Left ventricle myocardium inferior (tissue), 1 donor: Measurements from ENCODE around the gene RBM4B. TPM values are rescaled to one million over a fixed set of nuclear protein-coding genes. Genes with fewer than 3 reads are reported as not detected.

Experiments used
- DNase-seq: peaks from one replicate; pipeline ENCODE4 v3.0.0-alpha.2; 2020
- H3K27ac ChIP-seq: fragments of 200-600 bp; replicated peaks from 2 replicates; pipeline ENCODE4 v1.8.0; 2021
- H3K27me3 ChIP-seq: fragments of 200-600 bp; 2 replicates; pipeline ENCODE4 v1.8.0; 2021; ENCODE audit warnings: low read depth
- H3K36me3 ChIP-seq: fragments of 200-600 bp; 2 replicates; pipeline ENCODE4 v1.8.0; 2021
- H3K4me1 ChIP-seq: fragments of 200-600 bp; 2 replicates; pipeline ENCODE4 v1.8.0; 2021
- H3K4me3 ChIP-seq: fragments of 200-600 bp; 2 replicates; pipeline ENCODE4 v1.8.0; 2021; ENCODE audit warnings: mild to moderate bottlenecking, moderate library complexity
- H3K9me3 ChIP-seq: fragments of 200-600 bp; replicated peaks from 2 replicates; pipeline ENCODE4 v1.8.0; 2021
- intact Hi-C: fragments of 100-400 bp; cut with micrococcal nuclease; formaldehyde crosslinking; loops from one replicate; pipeline ENCODE4 v1.11.0; 2022
- total RNA-seq: library from RNA; stranded (reverse); fragmentation: NEBNext Ultra II Directional; extraction: Animal tissue kit (Norgen Biotek cat#: 25700); gene quantifications from one replicate; pipeline ENCODE4 v1.2.1, GENCODE V29; 2021
- TF ChIP-seq, protein P1 (sequence below): fragments of 200-600 bp; IDR thresholded peaks from 2 replicates; pipeline ENCODE4 v1.8.0; 2021; ENCODE audit warnings: antibody characterized with exemption, mild to moderate bottlenecking, borderline replicate concordance
- donor health status: DM: no; HTN: yes; CAD: no; lungs with severe emphysema.

The RBM4B gene
- total RNA-seq, 1 donor from 2014 or later, result 11.8 TPM

DNA sequence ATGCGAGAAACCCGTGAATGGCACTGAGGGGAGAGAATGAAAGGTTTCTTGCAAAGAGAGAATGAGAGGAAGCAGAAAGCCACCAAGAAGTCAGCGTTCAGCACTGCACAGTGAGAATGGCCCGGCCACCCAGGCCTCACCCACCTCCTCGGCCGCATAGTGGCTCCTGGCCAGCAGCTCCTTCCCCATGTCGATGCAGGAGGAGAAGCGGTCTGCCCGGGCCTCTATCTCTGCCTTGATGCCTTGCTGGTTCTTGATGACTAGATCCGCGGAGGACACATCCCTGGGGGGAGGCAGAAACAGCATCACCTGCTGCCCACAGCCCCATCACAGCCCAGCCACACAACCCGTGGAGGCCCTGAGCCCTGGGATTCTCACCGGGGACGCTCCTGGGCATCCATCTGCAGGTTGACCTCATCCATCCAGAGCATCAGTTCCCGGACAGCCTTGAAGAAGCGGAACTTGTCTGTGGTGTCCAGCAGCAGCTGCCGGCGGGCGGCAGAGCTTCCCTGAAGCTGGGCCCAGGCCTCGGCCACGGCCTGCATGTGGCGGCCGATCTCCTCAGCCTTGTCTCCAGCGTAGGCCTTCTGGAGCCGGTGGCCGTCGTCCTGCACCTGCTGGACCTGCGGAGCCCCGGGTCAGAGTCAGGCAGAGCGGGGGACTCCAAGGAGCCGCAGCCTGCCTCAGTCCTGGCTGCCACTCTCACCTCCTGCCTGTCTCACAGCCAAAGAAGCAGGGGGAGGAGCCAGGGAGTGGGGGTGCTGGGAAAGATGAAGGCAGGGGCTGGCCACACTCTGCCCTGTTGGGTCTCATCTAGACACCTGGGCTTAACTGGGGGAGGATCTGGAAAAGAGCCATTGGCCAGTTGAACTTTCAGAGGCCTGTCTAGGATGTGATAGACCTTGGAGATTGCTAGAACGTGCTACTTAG lies 12.2 kb upstream of the RBM4B start:
- Histone ChIP-seq H3K27me3 (no peaks in the 10 kb centered on the region), H3K4me3 (no peak overlapping the region), H3K9me3 (no peaks in the 10 kb centered on the region), H3K4me1 (peaks cover 7% of the 10 kb centered on the region), H3K36me3 (no peaks in the 10 kb centered on the region), H3K27ac (no peak overlapping the region)
- no peak for DNase-seq
- TF ChIP-seq, protein P1, sequence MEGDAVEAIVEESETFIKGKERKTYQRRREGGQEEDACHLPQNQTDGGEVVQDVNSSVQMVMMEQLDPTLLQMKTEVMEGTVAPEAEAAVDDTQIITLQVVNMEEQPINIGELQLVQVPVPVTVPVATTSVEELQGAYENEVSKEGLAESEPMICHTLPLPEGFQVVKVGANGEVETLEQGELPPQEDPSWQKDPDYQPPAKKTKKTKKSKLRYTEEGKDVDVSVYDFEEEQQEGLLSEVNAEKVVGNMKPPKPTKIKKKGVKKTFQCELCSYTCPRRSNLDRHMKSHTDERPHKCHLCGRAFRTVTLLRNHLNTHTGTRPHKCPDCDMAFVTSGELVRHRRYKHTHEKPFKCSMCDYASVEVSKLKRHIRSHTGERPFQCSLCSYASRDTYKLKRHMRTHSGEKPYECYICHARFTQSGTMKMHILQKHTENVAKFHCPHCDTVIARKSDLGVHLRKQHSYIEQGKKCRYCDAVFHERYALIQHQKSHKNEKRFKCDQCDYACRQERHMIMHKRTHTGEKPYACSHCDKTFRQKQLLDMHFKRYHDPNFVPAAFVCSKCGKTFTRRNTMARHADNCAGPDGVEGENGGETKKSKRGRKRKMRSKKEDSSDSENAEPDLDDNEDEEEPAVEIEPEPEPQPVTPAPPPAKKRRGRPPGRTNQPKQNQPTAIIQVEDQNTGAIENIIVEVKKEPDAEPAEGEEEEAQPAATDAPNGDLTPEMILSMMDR, result no peak
- intact Hi-C loops, result no loop called here

DNA sequence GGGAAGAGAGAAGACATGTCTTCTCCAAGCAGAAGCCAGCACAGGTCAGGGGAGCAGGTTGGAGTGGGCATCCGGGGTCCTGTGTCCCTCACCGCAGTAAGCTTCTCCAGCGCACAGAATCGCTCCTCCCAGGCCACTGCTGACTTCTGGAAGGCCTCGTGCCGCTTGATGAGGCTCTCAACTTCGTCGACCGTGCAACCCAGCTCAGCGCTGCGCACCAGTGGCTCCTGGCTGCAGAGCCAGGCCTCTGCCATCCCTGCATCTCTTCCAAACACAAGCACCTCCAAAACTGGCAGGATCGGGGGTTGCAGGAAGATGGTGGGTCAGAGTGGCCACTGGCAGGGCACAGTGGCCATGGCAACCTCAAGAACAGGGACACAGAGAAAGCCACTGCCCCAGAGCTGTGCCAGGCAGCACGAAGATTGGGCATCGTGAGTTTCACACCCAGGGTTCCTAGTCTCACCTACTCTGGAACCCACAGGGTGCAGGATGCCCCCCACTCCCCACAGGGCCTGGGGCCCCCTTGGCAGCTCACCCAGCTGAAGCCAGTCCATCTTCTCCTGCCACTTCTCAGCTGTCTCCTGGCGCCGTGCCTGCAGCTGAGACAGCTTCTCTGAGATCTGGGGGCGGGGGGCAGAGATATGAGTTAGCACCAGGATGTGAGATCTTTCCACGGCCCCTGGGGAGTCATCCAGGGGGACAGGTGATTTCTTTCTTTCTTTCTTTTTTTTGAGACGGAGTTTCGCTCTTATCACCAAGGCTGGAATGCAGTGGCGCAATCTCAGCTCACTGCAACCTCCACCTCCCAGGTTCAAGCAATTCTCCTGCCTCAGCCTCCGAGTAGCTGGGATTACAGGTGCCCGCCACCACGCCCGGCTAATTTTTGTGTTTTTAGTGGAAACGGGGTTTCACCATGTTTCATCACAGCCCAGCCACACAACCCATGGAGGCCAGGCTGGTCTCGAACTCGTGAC lies 11.2 kb upstream of the RBM4B start:
- no peaks in the 10 kb centered on the region for H3K36me3 ChIP-seq
- H3K27ac ChIP-seq, result no peak overlapping the region
- intact Hi-C loops, result no loop called here
- H3K4me1 ChIP-seq, result no peaks in the 10 kb centered on the region
- DNase-seq, result no peak
- no peaks in the 10 kb centered on the region for H3K27me3 ChIP-seq
- H3K4me3 ChIP-seq, result no peak overlapping the region
- TF ChIP-seq, protein P1, result no peak
- no peaks in the 10 kb centered on the region for H3K9me3 ChIP-seq

DNA sequence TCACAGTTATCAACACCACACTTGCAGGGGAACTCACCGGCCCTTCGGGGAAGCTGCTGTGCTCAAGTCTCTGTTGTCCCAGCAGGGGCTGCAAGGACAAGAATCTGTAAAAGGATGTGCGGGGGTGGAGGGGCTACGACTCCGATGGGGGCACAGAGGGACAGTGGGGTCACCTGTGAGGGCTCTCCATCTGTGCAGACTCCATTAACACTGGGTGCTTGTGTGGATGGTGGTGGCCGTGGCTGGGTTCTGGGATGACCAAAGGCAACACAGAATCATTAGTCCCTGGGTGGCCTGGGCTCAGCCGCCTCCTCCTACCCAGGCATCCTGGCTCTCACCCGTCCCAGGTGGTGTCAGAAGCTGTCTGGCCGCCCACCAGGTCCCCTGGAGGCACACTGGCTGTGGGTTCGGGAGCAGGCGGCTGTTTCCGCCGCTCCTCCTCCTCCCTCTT lies 10.2 kb upstream of the RBM4B start:
- H3K27me3 ChIP-seq, result no peaks in the 10 kb centered on the region
- no peaks in the 10 kb centered on the region for H3K9me3 ChIP-seq
- TF ChIP-seq, protein P1, result no peak
- H3K4me3 ChIP-seq, result no peak overlapping the region
- H3K4me1 ChIP-seq, result no peaks in the 10 kb centered on the region
- intact Hi-C loops, result no loop called here
- DNase-seq, result no peak
- H3K36me3 ChIP-seq, result no peaks in the 10 kb centered on the region
- H3K27ac ChIP-seq, result no peak overlapping the region

DNA sequence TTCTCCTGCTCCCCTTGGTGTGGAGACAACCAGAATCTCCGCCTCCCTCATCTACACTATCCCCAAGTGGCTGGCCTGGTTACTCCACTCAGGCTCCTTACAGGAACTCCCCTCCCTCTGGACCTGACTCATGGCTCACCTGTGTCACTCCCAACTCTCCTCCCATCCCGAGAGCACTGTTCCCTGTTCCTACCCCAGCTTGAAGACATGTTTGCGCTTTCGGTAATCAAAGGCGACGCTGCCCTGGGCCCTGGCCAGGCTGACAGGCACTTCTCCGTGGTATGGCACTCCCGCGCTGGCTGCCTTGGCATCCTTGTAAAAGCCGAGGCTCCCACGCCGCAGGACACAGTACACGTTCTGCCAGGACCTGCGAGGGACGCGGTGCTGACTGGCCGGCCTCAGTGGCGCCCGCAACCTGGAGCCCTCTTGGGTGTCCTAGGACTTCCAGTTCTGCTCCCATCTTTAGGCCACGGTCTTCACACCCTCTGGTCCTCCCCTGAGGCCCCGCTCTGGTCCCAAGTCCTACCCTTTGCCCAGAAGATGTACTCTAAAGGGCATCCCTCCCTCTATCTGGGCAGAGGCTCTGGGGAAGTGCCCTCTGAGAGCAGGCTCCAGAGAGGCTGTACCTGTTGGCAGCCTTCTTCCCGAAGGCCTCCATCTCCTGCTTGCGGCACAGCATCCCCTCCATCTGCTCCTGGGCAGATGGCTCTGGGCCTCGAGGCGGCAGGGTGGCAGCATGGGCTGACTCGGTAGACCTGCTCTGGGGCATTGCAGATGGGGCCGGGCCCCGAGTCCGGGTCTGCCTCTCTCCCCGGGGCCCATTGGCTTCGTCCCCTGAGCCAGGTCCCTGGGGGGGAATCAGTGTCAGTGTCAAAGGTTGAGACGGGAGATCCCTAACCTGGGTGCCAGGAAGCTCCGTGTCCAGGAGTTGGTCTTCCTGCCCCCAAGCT lies 9.4 kb upstream of the RBM4B start:
- no peak for DNase-seq
- Histone ChIP-seq H3K4me1 (no peaks in the 10 kb centered on the region), H3K27me3 (no peaks in the 10 kb centered on the region), H3K36me3 (no peaks in the 10 kb centered on the region), H3K4me3 (no peak overlapping the region), H3K27ac (no peak overlapping the region), H3K9me3 (no peaks in the 10 kb centered on the region)
- intact Hi-C loops, result no loop called here
- TF ChIP-seq, protein P1, result no peak
